NCI-H2196 (cell line): ENCODE data around the gene WDR46.
A peak's percentile ranks its signal among the peaks of the same experiment; 100 is the strongest.

Experiments
- DNase-seq: peaks from one replicate; lab custom pipeline; 2025; ENCODE audit not compliant: unreplicated experiment; lab: John Stamatoyannopoulos, UW

The WDR46 gene, protein sequence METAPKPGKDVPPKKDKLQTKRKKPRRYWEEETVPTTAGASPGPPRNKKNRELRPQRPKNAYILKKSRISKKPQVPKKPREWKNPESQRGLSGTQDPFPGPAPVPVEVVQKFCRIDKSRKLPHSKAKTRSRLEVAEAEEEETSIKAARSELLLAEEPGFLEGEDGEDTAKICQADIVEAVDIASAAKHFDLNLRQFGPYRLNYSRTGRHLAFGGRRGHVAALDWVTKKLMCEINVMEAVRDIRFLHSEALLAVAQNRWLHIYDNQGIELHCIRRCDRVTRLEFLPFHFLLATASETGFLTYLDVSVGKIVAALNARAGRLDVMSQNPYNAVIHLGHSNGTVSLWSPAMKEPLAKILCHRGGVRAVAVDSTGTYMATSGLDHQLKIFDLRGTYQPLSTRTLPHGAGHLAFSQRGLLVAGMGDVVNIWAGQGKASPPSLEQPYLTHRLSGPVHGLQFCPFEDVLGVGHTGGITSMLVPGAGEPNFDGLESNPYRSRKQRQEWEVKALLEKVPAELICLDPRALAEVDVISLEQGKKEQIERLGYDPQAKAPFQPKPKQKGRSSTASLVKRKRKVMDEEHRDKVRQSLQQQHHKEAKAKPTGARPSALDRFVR

DNA sequence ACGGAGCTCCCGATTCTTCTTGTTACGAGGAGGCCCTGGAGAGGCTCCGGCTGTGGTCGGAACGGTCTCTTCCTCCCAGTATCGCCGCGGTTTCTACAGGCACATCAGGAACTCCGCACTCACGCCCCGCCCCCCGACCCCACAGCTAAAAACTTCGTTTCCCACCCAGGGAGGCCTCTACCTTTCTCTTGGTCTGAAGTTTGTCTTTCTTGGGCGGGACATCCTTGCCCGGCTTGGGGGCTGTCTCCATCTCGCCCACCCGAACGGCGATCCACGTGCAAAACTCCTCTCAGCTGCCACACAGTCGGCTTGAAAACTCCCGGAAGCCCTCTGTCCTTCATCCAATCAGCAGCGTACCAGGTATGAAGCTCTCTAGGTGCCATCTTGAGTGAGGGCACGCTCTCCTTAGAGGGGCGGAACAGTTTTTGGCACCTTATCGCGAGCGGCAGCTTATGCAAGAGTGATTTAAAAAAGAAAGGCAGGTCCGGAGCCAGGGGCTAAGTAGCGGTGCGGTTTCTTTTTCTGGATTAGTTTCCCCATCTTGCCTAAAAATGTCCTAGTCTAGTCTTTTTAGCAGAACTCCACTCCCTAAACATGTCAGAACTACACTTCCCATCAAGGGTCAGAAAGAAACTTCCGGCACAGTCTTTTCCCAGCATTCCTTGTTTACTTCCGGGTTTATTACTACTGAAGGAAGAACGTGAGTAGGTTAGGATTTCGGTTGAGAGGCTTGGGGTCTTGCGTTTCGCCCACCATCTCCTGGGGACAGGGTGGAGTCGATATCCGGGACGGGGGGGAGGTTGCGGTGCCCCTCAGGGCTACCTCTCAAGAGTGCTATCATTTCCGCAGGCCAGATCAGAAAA is at the start of gene WDR46, which contains the start of gene PFDN6:
Gene WDR46 (minus strand): TSS at position 319 of the 863 bp plus-strand sequence. CDS start 69 bp downstream, at position 250.
Gene PFDN6 (plus strand): TSS at position 681 of the 863 bp plus-strand sequence. CDS start 256 bp downstream, outside the sequence.
- peak; percentile 89 for DNase-seq

DNA sequence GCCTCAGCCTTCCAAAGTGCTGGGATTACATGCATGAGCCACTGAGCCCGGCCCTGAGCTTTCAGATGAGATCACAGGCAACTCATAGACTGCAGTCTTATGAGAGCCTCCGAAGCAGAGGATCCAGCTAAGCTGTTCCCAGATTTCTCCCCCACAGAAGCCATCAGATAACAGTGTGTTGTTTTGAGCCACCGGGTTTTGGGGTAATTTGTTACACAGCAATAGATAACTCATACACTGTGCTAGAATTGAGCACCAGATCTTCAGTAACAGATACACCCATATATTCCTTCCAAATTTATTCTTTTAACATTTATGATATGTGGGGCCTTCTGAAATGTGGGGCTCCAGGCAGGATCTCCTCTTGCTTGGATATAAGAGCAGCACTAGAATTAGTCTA is 47.5 kb upstream of the WDR46 start:
- no peak for DNase-seq

DNA sequence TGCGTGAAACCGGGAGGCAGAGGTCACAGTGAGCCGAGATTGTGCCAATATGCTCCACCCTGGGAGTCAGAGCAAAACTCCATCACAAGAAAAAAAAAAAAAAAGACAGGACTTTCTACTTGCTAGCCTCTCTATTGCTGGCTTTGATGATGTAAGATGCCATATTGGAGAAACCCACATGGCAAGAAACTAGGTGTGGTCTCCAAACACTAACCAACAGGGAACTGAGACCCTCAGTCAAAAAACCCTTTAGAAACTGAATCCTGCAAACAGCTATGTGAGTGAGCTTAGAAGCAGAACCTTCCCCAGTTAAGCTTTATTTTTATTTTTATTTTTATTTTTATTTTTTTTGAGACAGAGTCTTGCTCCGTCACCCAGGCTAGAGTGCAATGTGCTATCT is 46.9 kb upstream of the WDR46 start:
- no peak for DNase-seq

DNA sequence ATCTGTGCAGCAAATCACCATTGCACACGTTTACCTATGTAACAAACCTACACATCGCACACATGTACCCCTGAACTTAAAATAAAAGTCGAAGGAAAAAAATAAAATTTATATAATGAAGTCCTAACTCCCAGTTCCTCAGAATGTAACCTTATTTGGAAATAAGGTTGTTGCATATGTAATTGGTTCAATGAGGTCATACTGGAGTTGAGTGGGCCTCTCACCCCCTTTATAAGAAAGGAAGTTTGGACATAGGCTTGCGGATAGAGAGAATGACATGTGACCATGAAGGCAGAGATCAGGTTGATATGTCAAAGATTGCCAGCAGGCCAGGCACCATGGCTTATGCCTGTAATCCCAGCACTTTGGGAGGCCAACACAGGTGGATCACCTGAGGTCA is 44.6 kb upstream of the WDR46 start:
- DNase-seq = no peak

DNA sequence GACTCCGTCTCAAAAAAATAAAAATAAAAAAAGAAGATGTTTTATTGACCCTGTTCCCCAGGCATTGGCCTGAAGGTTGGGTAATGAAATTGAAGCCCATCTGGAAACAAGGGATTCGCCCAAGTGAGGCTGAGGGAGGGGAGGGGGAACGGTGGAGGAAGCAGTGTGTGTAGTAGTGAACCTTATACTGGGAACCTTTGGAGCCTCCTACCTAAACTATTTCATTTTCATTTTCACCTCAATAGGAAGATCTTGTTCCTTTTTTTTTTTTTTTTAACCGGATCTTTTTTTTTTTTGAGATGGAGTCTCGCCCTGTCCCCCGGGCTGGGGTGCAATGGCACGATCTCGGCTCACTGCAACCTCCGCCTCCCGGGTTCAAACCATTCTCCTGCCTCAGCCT is 41.7 kb upstream of the WDR46 start:
- DNase-seq = no peak

DNA sequence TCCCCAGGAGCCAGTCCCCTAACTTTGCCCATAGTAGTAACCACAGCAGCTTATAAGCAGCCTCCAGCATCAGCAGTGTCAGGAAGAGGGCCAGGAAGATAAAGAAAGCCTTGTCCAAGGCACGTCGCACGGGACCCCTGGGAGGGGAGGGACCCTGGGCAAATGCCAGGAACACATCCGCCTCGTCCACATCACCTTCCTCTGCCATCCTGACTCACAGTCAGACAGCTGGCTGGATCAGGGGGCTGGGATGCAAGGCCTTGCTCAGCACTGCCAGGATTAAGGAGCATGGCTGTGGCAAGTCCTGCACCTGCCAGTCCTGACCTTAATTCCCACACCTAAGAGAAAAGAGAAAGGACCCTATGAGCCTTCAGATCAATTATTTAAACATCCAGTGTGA is 40.0 kb upstream of the WDR46 start:
- no peak for DNase-seq

DNA sequence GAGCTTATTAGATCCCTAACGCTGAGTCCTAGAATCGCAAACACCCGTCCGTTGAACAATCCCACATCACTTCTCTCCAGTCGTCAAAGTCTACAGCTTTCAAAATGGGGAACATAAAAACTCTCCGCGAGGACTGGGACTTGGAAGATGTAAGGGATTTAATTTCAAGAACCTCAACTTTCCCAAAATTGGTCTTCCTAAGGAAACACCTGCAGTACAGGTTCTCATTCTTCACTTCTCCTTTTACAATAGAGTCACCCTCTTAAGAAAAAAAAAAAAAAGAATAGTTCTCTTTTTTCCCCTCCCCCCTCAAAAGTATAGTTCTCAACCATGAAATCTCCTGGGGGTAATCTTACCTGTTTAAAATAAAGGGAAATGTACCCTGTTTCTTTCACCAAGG is 35.1 kb upstream of the WDR46 start:
- no peak for DNase-seq

DNA sequence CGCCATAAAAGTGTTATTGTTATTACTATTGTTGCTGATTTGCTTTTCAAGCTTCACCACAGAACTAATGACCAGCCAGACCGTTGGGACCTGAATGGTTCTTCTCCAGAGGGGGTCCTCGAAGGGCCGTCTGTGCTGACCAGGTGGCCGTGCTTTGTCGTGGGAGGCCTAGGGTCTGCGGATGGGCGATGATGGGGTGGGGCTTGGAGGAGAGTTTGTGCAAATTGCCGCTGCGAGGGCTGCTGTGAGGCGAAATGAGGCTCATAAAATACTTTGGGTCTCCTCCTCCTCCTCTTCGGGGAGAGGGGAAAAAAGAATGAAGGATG is 34.5 kb upstream of the WDR46 start:
- no peak for DNase-seq

DNA sequence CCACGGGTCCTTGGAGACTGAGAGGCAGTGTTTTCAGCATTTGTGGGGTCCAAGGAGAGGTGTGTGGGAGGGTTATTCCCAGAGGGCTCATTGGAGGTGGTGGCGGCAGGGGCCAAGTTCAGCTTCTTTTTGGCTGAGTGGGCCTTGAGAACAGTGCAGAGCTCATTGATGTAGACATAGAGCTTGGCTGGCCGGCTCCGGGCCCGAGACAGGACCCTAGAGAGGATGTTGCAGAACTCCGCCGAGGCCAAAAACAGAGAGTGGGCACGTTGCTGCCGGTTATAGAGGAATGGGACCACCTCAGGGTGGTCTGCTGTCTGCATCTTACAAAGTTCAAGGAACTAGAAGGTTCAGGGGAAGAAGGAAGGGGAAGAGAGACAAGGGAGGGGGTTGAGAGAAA is 32.2 kb upstream of the WDR46 start:
- no peak for DNase-seq

DNA sequence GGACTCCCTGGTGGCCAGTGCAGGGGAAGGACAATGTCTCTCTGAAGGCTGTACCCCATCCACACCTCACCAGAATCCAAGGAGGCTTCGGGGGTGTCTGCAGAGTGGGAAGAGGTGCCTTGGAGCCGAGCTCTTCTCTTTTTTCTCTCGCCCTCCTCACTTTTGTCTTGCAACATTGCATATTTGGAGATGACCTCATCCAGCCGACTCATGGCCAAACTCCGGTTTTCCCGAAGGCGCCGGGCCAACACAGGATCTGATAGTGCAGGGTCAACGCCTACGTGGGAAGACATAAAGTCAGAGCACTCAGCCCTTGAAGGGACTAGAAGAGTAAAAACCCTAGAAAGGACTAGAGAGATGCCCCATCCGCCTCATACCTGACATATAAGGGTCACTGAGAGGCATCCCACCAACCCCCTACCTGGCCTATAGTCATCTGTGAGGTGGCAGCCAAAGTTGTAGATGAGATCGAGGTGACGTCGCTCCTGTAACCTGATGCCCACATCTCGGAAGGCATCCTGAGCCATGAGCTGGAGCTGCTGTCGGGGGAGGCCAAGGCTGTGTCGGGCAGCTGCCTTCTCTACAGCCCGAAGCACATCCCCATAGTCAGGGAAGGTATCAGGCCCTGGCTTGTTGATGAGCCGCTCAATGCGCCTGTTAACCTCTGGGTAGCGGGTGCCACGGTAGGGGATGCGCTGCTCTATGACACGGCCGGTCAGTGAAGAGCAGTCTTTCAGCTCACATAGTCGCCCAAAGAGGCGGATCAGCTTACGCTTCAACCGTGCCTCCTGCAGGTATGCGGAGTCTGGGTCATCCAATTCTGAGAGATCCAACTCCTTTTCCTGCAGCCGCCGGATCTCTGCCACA is 31.5 kb upstream of the WDR46 start:
- DNase-seq = peak; percentile 65

DNA sequence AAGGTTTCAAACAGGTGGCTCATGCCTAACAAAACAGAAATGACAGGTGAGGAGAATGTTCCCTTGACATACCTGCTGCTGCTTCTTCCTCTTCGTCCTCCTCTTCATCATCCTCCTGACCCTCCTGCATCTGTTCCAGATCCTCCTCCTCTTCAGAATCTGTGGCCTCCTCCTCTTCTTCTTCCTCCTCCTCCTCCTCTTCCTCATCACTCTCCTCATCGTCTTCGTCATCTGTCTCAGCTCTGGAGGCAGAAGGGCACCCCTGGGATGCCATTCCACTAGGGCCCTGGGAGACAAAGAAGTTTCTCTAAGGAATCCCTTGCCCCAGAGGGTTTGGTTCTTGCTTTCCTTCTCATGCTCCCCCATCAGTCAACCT is 30.9 kb upstream of the WDR46 start:
- no peak for DNase-seq

DNA sequence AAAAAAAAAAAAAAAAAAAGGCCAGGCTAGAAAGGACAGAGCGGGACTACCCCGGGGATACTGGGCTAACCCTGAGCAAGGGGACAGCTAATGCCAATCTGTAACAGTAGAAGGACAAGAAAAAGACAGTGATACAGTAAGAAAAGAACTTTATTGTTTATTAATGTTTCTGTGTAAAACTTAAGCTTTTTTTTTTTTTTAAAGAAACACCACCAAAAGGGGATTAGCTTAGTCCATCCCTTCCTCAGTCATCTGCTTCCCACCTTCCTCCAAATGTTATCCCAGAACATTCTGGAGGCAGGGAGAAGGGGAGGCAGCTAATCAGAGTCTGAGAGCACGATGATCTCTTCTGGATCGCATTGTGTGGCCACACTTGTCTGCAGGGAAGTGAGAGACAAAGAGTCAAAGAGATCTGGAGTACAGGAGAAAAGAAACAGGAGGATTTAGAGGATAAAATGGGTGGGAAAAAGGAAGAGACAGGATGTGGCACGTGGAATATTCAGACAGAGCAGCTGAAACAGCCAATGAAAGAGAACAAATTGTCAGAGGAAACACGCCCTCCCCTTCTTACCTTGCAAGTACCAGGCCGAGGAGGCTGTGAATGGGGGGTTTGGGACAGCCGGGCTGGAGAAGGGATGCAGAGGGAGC is 29.5 kb upstream of the WDR46 start:
- DNase-seq = no peak

DNA sequence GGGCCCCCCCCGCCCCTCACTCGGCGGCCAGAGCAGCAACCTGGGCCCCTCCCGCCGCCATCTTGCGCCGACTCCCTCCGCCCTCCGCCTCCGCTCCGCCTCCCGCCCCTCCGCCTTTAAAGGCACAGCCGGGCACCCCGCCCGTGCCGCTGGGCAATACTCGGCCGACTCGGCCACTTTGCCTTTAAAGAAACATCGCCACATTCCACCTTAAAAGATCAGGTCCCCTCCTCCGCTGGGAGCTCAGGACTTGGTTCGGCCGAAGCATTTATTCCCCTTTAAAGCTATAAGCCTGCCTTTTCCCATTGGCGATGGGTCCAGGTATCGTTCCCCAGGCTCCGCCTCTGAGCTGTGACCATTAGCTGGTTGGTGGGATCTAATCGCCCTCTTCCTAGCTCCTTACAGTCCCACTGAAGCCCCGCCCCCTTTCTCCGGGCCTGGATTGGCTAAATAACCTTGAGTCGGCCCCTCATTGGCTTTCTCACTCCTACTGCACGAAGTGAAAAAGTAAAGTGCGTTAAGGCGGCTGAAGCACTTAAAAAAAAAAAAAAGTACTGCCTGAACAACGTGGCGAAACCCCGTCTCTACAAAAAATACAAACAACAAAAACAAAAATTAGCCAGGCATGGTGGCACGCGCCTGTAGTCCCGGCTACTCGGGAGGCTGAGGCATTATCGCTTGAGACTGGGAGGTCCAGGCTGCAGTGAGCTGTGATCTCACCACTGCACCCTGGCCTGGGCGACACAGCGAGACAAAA is 28.8 kb upstream of the WDR46 start, which contains the start of gene ZBTB22:
Gene ZBTB22 (minus strand): TSS at position 76 of the 757 bp plus-strand sequence. CDS start 828 bp downstream, outside the sequence.
- peak; percentile 99 for DNase-seq

DNA sequence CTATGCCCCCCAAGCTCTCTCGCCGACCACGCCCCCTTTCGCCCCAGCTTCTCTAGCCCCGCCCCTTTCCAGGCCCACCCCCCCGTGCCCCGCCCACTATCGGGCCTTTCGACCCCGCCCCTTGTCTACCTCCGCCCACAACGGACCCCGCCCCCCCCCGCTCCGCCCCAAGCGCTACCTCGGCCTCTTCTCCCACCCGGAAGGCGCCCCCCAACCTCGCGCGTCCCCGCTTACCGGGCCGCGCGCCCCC is 28.3 kb upstream of the WDR46 start:
- DNase-seq = no peak

DNA sequence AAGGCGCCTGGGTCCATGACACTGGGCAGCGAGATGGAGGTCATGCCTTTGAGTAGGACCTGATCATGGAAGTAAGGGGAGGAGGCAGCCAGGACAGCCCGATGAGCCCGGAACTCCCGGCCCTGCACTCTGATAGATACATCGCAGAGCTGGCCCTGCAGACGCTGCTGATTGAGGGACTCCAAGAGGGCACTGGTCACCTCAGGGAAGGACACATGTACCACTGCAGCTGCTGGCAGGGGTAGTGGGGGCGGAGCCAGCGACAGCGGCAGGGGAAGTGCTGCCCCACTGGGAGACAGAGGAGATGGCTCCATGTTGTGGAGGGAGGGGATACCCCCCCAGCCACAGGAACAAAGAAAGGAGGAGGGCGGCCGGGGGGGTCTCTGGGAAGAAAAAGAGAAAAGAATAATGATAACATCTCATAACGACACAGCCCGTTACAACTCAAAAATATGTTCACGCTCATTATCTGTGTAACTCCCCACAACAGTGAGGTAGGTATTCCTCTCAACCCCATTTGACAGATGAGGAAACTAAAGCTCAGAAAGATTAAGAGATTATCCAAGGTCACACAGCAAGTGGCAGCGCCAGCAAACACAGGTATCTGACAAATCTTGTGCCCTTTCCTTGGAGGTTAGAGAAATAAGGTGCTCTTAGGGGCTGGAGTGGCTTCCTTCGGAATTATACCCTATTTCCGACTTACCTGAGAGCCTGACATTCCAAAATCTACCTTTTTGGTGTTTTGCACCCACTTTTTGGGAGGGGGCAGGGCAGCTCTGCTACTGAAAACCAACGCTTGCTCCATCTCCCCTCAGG is 27.8 kb upstream of the WDR46 start:
- DNase-seq = no peak

DNA sequence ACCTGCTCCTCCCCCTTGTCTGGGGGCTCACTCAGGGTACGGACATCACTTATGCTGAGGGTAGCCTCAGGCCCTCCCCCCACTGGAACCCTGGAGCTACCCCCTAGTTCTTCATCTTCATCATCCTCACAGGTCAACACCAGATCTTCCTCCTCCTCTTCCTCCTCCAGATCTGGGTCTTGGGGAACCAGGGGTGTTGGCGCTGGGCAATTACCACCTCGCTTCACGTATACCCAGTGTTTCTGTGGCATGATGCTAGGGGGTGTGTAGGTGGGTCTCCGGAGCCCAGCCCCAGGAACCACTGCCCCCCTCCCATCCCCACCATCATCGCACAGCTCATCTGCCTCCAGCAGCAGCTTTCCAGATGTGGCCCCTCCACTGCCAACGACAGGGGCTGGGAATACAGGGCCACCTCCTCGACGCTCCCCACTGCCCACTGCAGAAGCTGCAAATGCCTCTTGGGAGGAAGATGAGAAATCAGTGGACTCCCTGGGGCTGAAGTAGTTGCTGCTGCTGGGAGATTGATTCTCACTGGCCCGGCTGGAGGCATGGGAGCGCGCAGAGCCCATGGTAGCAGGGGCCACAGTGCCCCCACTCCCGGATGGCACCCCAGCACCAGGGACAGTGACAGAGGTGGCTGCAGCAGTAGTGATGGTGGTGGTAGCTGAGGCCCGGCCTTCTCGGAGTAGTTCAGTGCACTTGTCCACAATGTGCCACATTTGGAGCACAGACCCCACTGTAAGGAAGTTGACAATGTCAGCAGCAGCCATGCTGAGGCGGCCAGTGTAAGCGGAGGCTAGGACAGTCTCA is 27.0 kb upstream of the WDR46 start:
- no peak for DNase-seq

DNA sequence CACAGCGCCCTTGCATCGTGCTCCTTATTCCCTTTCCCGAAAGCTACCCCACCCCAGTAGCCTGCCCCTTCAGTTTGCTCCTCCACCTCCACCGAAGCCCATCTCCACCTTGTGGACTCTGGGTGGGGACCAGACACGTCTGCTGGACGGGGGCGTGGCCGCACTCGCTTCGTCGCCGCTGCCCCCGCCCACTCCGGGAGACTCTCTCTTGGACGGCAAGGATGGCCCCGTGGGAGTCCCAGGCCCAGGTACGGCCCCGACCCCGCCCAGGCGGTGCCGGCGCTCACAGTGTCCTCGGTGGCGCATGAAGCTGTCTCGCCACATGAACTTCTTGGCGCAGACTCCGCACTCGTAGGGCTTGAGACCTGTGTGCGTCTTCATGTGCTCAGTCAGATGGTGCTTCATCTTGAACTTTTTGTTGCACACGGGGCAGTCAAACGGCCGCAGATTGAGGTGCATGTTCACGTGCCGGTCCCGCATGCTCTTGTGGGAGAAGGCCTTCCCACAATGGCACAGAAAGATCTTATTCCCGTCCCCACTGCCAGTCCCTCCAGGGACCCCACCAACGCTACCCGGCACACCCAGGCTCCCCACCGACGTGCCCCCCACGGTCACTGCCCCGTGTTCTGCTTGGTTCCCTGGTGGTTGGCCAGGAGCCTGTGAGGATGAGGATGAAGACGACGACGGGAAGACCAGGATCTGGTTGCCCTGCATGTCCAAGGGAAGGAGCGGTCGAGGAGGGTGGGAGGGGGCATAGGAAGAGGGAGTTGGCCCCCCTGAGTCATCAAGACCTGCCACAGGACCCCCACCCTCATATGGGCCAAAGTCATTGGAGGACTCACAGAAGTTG is 26.1 kb upstream of the WDR46 start:
- DNase-seq = no peak
